HEK293 (cell line): ENCODE data around the gene SUSD4.

Source experiments
- CTCF ChIA-PET: fragments of 350-600 bp; formaldehyde crosslinking; extraction: SDS; loops from one replicate; lab custom pipeline; 2021; ENCODE audit warnings: antibody characterized with exemption; lab: Yijun Ruan, JAX
- POLR2A ChIA-PET: fragments of 300-600 bp; formaldehyde crosslinking; extraction: SDS; loops from one replicate; lab custom pipeline; 2020; ENCODE audit warnings: antibody characterized with exemption, inconsistent platforms; lab: Yijun Ruan, JAX
- H3K27ac ChIP-seq: fragments of 200-500 bp; sonication (Bioruptor generic); 2 replicates; pipeline ENCODE4 v1.5.1; 2014; ENCODE audit warnings: low read depth, low read length, control low read depth, inconsistent platforms; ENCODE audit errors: extremely low read depth
- H3K36me3 ChIP-seq, 2 experiments: fragments of 200-500 bp in 1 of 2; sonication (Bioruptor generic) in 1 of 2; 1 replicate in 1 of 2; 2 replicates in 1 of 2; pipeline ENCODE4 v1.5.1; 2014 to 2017; ENCODE audit warnings: inconsistent platforms in 2 of 2, low read length in 2 of 2; ENCODE audit not compliant: control insufficient read depth in 2 of 2, insufficient read depth in 1 of 2
- H3K4me1 ChIP-seq: fragments of 200-500 bp; sonication (Bioruptor generic); 2 replicates; pipeline ENCODE4 v1.5.1; 2014; ENCODE audit warnings: mild to moderate bottlenecking, low read length, inconsistent platforms; ENCODE audit not compliant: control insufficient read depth, insufficient read depth
- H3K4me3 ChIP-seq: 2 replicates; pipeline ENCODE4 v1.5.1; 2011; ENCODE audit warnings: low read depth, mild to moderate bottlenecking, control low read depth, low read length, moderate library complexity
- H3K9me3 ChIP-seq: fragments of 200-500 bp; sonication (Bioruptor generic); 2 replicates; pipeline ENCODE4 v1.5.1; 2014; ENCODE audit warnings: low read depth, low read length, inconsistent platforms; ENCODE audit not compliant: control insufficient read depth, insufficient read depth
- GFI1B ChIP-seq: fragments of 450-650 bp; formaldehyde crosslinking; IDR thresholded peaks from 2 replicates; pipeline ENCODE4 v1.5.1; 2016; ENCODE audit warnings: missing biosample characterization, missing genetic modification characterization
- YY2 ChIP-seq: fragments of 450-650 bp; formaldehyde crosslinking; IDR thresholded peaks from 2 replicates; pipeline ENCODE4 v1.5.1; 2016; ENCODE audit warnings: missing biosample characterization, missing genetic modification characterization
- ZBTB20 ChIP-seq: fragments of 450-650 bp; formaldehyde crosslinking; IDR thresholded peaks from 2 replicates; pipeline ENCODE4 v1.5.1; 2016; ENCODE audit warnings: missing biosample characterization, missing genetic modification characterization
- ZBTB7A ChIP-seq: fragments of 450-650 bp; formaldehyde crosslinking; IDR thresholded peaks from 2 replicates; pipeline ENCODE4 v1.5.1; 2016; ENCODE audit warnings: low read depth, missing biosample characterization, missing genetic modification characterization
- ZIC2 ChIP-seq: fragments of 450-650 bp; formaldehyde crosslinking; IDR thresholded peaks from 2 replicates; pipeline ENCODE4 v1.5.1; 2016; ENCODE audit warnings: missing biosample characterization, missing genetic modification characterization
- ZNF138 ChIP-seq: fragments of 450-650 bp; formaldehyde crosslinking; IDR thresholded peaks from 2 replicates; pipeline ENCODE4 v1.5.1; 2016; ENCODE audit warnings: missing biosample characterization, missing genetic modification characterization, borderline replicate concordance
- ZNF23 ChIP-seq: fragments of 450-650 bp; formaldehyde crosslinking; IDR thresholded peaks from 2 replicates; pipeline ENCODE4 v1.5.1; 2016; ENCODE audit warnings: missing biosample characterization, missing genetic modification characterization, borderline replicate concordance
- ZNF366 ChIP-seq: fragments of 450-650 bp; formaldehyde crosslinking; conservative IDR thresholded peaks from 2 replicates; pipeline ENCODE4 v1.5.1; 2016; ENCODE audit warnings: missing biosample characterization, missing genetic modification characterization
- ZNF37A ChIP-seq: fragments of 450-650 bp; IDR thresholded peaks from 2 replicates; pipeline ENCODE4 v1.5.1; 2018; ENCODE audit warnings: missing biosample characterization, missing genetic modification characterization
- TF ChIP-seq, protein P1 (sequence below): fragments of 450-650 bp; formaldehyde crosslinking; IDR thresholded peaks from 2 replicates; pipeline ENCODE4 v1.5.1; 2016; ENCODE audit warnings: missing biosample characterization, missing genetic modification characterization
- TF ChIP-seq, protein P2 (sequence below): fragments of 450-650 bp; formaldehyde crosslinking; IDR thresholded peaks from 2 replicates; pipeline ENCODE4 v1.5.1; 2016; ENCODE audit warnings: missing biosample characterization, missing genetic modification characterization, borderline replicate concordance
- TF ChIP-seq, protein P3 (sequence below): fragments of 450-650 bp; IDR thresholded peaks from 2 replicates; pipeline ENCODE4 v1.5.1; 2018; ENCODE audit warnings: missing biosample characterization, missing genetic modification characterization
- TF ChIP-seq, protein P4 (sequence below): fragments of 450-650 bp; formaldehyde crosslinking; IDR thresholded peaks from 2 replicates; pipeline ENCODE4 v1.5.1; 2016; ENCODE audit warnings: missing biosample characterization, missing genetic modification characterization

Gene SUSD4

DNA sequence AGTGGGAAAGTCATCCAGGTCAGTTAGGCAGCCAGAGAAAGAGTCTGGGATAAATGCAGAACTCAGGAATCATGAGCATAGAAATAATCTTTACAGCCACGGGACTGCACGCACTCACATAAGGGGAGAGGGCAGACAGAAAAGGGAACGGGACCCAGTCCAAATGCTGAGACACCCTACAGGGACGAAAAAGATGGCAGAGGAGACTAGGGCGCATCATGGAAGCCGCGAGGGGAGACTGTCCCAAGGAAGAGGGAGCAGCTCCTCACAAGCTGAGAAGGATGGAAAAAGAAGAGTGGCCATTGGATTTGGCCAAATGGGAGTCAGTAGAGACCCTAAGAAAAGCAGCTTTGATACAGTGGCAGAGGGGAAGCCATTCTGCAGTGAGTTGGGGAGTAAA lies 118.0 kb downstream of the SUSD4 start:
- no peak for TF ChIP-seq ZNF37A
- no peak for TF ChIP-seq ZNF366
- TF ChIP-seq, protein P1, sequence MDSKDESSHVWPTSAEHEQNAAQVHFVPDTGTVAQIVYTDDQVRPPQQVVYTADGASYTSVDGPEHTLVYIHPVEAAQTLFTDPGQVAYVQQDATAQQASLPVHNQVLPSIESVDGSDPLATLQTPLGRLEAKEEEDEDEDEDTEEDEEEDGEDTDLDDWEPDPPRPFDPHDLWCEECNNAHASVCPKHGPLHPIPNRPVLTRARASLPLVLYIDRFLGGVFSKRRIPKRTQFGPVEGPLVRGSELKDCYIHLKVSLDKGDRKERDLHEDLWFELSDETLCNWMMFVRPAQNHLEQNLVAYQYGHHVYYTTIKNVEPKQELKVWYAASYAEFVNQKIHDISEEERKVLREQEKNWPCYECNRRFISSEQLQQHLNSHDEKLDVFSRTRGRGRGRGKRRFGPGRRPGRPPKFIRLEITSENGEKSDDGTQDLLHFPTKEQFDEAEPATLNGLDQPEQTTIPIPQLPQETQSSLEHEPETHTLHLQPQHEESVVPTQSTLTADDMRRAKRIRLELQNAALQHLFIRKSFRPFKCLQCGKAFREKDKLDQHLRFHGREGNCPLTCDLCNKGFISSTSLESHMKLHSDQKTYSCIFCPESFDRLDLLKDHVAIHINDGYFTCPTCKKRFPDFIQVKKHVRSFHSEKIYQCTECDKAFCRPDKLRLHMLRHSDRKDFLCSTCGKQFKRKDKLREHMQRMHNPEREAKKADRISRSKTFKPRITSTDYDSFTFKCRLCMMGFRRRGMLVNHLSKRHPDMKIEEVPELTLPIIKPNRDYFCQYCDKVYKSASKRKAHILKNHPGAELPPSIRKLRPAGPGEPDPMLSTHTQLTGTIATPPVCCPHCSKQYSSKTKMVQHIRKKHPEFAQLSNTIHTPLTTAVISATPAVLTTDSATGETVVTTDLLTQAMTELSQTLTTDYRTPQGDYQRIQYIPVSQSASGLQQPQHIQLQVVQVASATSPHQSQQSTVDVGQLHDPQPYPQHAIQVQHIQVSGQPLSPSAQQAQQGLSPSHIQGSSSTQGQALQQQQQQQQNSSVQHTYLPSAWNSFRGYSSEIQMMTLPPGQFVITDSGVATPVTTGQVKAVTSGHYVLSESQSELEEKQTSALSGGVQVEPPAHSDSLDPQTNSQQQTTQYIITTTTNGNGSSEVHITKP = no peak
- TF ChIP-seq, protein P2, sequence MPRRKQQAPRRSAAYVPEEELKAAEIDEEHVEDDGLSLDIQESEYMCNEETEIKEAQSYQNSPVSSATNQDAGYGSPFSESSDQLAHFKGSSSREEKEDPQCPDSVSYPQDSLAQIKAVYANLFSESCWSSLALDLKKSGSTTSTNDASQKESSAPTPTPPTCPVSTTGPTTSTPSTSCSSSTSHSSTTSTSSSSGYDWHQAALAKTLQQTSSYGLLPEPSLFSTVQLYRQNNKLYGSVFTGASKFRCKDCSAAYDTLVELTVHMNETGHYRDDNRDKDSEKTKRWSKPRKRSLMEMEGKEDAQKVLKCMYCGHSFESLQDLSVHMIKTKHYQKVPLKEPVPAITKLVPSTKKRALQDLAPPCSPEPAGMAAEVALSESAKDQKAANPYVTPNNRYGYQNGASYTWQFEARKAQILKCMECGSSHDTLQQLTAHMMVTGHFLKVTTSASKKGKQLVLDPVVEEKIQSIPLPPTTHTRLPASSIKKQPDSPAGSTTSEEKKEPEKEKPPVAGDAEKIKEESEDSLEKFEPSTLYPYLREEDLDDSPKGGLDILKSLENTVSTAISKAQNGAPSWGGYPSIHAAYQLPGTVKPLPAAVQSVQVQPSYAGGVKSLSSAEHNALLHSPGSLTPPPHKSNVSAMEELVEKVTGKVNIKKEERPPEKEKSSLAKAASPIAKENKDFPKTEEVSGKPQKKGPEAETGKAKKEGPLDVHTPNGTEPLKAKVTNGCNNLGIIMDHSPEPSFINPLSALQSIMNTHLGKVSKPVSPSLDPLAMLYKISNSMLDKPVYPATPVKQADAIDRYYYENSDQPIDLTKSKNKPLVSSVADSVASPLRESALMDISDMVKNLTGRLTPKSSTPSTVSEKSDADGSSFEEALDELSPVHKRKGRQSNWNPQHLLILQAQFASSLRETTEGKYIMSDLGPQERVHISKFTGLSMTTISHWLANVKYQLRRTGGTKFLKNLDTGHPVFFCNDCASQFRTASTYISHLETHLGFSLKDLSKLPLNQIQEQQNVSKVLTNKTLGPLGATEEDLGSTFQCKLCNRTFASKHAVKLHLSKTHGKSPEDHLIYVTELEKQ (tag by site-specific recombination) = no peak
- ChIA-PET CTCF (interaction anchor here (0.6 kb wide), 1 partner anchor 121 kb away, joined by 3 read pairs; no protein-coding TSS in a partner anchor), POLR2A (no interaction called here)
- Histone ChIP-seq H3K36me3 (no peaks in the 10 kb centered on the region), H3K4me3 (no peak overlapping the region), H3K4me1 (peaks cover 3% of the 10 kb centered on the region; the same call in 1 of the 2 replicates), H3K27ac (no peak overlapping the region), H3K9me3 (no peaks in the 10 kb centered on the region)

DNA sequence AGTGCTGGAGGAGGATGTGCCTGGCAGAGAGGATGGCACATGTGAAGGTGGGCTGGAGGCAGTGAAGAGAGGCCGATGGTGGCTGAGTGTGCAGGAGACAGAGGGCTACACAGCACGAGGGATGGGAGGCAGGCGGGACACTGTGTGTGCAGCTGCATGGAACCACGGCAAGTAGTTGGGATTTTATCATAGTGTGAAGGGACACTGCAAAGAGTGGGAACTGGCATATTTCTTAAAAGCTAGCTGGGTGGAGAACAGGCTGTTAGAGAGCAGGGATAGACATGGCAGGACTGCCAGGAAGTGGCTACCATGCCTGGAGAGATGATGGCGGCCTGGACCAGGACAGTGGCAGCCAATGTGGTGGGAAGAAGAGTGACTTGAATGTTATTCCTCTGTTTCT lies 118.6 kb downstream of the SUSD4 start:
- no peaks in the 10 kb centered on the region for H3K9me3 ChIP-seq
- H3K36me3 ChIP-seq = no peaks in the 10 kb centered on the region
- no peak overlapping the region for H3K27ac ChIP-seq
- CTCF ChIA-PET = interaction anchor here (0.6 to 1.6 kb wide), 2 partner anchors 112 to 120 kb away, joined by 3 to 10 read pairs; no protein-coding TSS in a partner anchor
- no peak for TF ChIP-seq ZBTB20 (tag by site-specific recombination)
- TF ChIP-seq, protein P3, sequence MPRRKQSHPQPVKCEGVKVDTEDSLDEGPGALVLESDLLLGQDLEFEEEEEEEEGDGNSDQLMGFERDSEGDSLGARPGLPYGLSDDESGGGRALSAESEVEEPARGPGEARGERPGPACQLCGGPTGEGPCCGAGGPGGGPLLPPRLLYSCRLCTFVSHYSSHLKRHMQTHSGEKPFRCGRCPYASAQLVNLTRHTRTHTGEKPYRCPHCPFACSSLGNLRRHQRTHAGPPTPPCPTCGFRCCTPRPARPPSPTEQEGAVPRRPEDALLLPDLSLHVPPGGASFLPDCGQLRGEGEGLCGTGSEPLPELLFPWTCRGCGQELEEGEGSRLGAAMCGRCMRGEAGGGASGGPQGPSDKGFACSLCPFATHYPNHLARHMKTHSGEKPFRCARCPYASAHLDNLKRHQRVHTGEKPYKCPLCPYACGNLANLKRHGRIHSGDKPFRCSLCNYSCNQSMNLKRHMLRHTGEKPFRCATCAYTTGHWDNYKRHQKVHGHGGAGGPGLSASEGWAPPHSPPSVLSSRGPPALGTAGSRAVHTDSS = no peak
- no peak for TF ChIP-seq GFI1B (tag by site-specific recombination)
- TF ChIP-seq, all 188 proteins: peak for 0
- peaks cover 3% of the 10 kb centered on the region; the same call in 1 of the 2 replicates for H3K4me1 ChIP-seq
- POLR2A ChIA-PET = no interaction called here
- no peak overlapping the region for H3K4me3 ChIP-seq

DNA sequence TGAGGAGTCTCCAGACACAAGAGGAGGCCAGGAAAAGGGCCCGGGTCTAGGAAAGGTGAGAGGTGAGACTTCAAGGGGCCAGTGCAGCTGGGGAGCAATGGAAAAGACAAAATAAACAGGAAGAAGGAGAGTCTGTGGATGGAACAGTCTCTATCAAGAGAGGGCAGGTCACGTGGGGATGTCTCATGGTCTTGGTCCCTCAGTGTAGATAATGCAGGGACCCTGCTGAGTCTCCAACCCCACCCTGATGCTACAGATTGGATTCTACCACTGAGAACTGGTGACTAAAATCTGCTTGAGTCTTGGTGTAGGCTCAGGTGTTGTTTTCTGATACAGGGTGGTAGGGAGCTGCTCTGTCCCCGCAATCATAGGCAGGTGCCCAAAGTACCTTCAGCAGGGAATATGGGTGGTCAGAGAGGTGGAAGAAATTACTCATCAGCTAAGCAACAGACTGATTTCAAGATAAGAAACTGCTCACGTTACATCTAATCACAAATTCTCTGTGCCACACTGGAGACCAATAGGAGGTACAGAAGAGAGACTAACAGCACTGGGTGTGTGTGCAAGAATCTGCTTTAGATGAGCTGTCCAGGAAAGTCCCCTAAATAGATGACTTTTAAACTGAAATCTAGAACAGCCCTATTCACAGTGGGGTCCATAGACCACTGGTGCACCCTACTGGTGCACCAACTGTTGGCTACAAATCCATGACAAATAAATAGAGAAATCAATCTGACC lies 119.4 kb downstream of the SUSD4 start:
- H3K27ac ChIP-seq = no peak overlapping the region
- H3K4me3 ChIP-seq = no peak overlapping the region
- no peaks in the 10 kb centered on the region for H3K9me3 ChIP-seq
- ChIA-PET CTCF (interaction anchor here (1.0 to 1.6 kb wide), 3 partner anchors 108 to 114 kb away, joined by 4 to 10 read pairs (median 4); no protein-coding TSS in a partner anchor), POLR2A (no interaction called here)
- no peaks in the 10 kb centered on the region for H3K36me3 ChIP-seq
- H3K4me1 ChIP-seq = peaks cover 3% of the 10 kb centered on the region; the same call in 1 of the 2 replicates
- TF ChIP-seq ZNF23 (tag by site-specific recombination) = no peak
- peak; percentile 35; the same call in 1 of the 2 replicates for TF ChIP-seq ZIC2 (tag by site-specific recombination)
- TF ChIP-seq ZNF138 (tag by site-specific recombination) = no peak
- TF ChIP-seq, protein P4, sequence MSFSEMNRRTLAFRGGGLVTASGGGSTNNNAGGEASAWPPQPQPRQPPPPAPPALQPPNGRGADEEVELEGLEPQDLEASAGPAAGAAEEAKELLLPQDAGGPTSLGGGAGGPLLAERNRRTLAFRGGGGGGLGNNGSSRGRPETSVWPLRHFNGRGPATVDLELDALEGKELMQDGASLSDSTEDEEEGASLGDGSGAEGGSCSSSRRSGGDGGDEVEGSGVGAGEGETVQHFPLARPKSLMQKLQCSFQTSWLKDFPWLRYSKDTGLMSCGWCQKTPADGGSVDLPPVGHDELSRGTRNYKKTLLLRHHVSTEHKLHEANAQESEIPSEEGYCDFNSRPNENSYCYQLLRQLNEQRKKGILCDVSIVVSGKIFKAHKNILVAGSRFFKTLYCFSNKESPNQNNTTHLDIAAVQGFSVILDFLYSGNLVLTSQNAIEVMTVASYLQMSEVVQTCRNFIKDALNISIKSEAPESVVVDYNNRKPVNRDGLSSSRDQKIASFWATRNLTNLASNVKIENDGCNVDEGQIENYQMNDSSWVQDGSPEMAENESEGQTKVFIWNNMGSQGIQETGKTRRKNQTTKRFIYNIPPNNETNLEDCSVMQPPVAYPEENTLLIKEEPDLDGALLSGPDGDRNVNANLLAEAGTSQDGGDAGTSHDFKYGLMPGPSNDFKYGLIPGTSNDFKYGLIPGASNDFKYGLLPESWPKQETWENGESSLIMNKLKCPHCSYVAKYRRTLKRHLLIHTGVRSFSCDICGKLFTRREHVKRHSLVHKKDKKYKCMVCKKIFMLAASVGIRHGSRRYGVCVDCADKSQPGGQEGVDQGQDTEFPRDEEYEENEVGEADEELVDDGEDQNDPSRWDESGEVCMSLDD (tag by site-specific recombination) = no peak
- TF ChIP-seq YY2 (tag by site-specific recombination) = no peak
- TF ChIP-seq, protein P1 = peak; percentile 86
- TF ChIP-seq ZBTB7A (tag by site-specific recombination) = no peak
